Smooth muscle cell (in vitro differentiated cells): ENCODE measurements around the gene CMTM4. TPM values are rescaled to one million over a fixed set of nuclear protein-coding genes. Genes with fewer than 3 reads are reported as not detected.

ENCODE experiments used
- DNase-seq: peaks from one replicate; lab custom pipeline; 2025; ENCODE audit not compliant: unreplicated experiment; lab: John Stamatoyannopoulos, UW
- H2AFZ ChIP-seq: fragments of 200-600 bp; sonication (generic); 2 replicates; pipeline ENCODE4 v1.6.0; 2016; ENCODE audit warnings: antibody characterized with exemption, low read depth, mild to moderate bottlenecking
- H3F3A ChIP-seq: fragments of 200-600 bp; sonication (generic); 2 replicates; pipeline ENCODE4 v1.6.0; 2017; ENCODE audit warnings: antibody characterized with exemption, low read depth
- H3K27ac ChIP-seq: fragments of 200-600 bp; sonication (generic); 2 replicates; pipeline ENCODE4 v1.5.1; 2016; ENCODE audit warnings: low read depth, mild to moderate bottlenecking
- H3K27me3 ChIP-seq: fragments of 200-600 bp; sonication (generic); 2 replicates; pipeline ENCODE4 v1.6.1; 2016; ENCODE audit warnings: low read depth, mild to moderate bottlenecking
- H3K36me3 ChIP-seq: fragments of 200-600 bp; sonication (generic); 2 replicates; pipeline ENCODE4 v1.5.1; 2016; ENCODE audit warnings: low read depth
- H3K4me1 ChIP-seq: fragments of 200-600 bp; sonication (generic); 2 replicates; pipeline ENCODE4 v1.5.1; 2016; ENCODE audit warnings: low read depth
- H3K4me2 ChIP-seq: fragments of 200-600 bp; sonication (generic); 2 replicates; pipeline ENCODE4 v1.6.0; 2016; ENCODE audit warnings: mild to moderate bottlenecking
- H3K4me3 ChIP-seq: fragments of 200-600 bp; sonication (generic); 2 replicates; pipeline ENCODE4 v1.5.1; 2016; ENCODE audit warnings: mild to moderate bottlenecking
- H3K79me2 ChIP-seq: fragments of 200-600 bp; sonication (generic); 2 replicates; pipeline ENCODE4 v1.6.0; 2016; ENCODE audit warnings: low read depth, mild to moderate bottlenecking
- H3K9ac ChIP-seq: fragments of 200-600 bp; sonication (generic); 2 replicates; pipeline ENCODE4 v1.6.0; 2016; ENCODE audit warnings: low read depth
- H3K9me3 ChIP-seq: fragments of 200-600 bp; sonication (generic); replicated peaks from 2 replicates; pipeline ENCODE4 v1.5.1; 2016; ENCODE audit warnings: low read depth
- H4K20me1 ChIP-seq: fragments of 200-600 bp; sonication (generic); 2 replicates; pipeline ENCODE4 v1.6.0; 2016; ENCODE audit warnings: low read depth
- CTCF ChIP-seq: fragments of 200-600 bp; sonication (generic); IDR thresholded peaks from 2 replicates; pipeline ENCODE4 v1.5.1; 2017; ENCODE audit warnings: borderline replicate concordance, mild to moderate bottlenecking, antibody characterized with exemption; ENCODE audit not compliant: insufficient read depth, poor library complexity, severe bottlenecking
- WGBS: methylation state at CpG from one replicate; pipeline ENCODE4 v1.1.7; 2016; ENCODE audit warnings: low lambda C conversion rate; 5-methylcytosine and 5-hydroxymethylcytosine counted together
- polyA plus RNA-seq: library from polyadenylated mRNA; unstranded; fragments of >200 nt; fragmentation: Nextera tagmentation; extraction: Ambion mirVana; gene quantifications from 2 replicates; pipeline ENCODE4 v1.2.1, GENCODE V29; 2016
- total RNA-seq: library from RNA; depleted of rRNA; stranded (reverse); fragments of >200 nt; gene quantifications from 2 replicates; pipeline ENCODE4 v1.2.3, GENCODE V29; 2014

Gene CMTM4
- total and polyA plus RNA-seq, 2 experiments from 2014 or later: 7.2 to 25.2 TPM

- Histone ChIP-seq H3K27me3 (peaks cover 6% of the 10 kb centered on the region), H3K4me2 (no peak overlapping the region), H3K36me3 (no peaks in the 10 kb centered on the region), H3K4me3 (no peak overlapping the region), H3F3A (no peaks in the 10 kb centered on the region), H3K9ac (no peak overlapping the region), H2AFZ (no peak overlapping the region), H3K79me2 (no peaks in the 10 kb centered on the region), H4K20me1 (no peaks in the 10 kb centered on the region), H3K27ac (no peak overlapping the region), H3K9me3 (no peaks in the 10 kb centered on the region), H3K4me1 (no peaks in the 10 kb centered on the region)
- TF ChIP-seq CTCF: no peak
- no peak for DNase-seq
- 80% methylated on average over 7 of the region's 7 CpGs for WGBS
Measured at GRCh38 chr16:66594739-66595138, 101.8 kb downstream of the CMTM4 start.

GRCh38 chr16:66592814-66593213 is 103.7 kb downstream of the CMTM4 start:
- H3K36me3 ChIP-seq: no peaks in the 10 kb centered on the region
- DNase-seq: no peak
- H3F3A ChIP-seq: no peaks in the 10 kb centered on the region
- TF ChIP-seq CTCF: no peak
- H2AFZ ChIP-seq: no peak overlapping the region
- H3K27ac ChIP-seq: no peak overlapping the region
- 100% methylated on average over 3 of the region's 3 CpGs for whole genome bisulfite sequencing
- peaks cover 6% of the 10 kb centered on the region for H3K27me3 ChIP-seq
- no peak overlapping the region for H3K4me3 ChIP-seq
- H3K79me2 ChIP-seq: no peaks in the 10 kb centered on the region
- no peak overlapping the region for H3K4me2 ChIP-seq
- H3K9me3 ChIP-seq: no peaks in the 10 kb centered on the region
- H3K4me1 ChIP-seq: no peaks in the 10 kb centered on the region
- no peak overlapping the region for H3K9ac ChIP-seq
- H4K20me1 ChIP-seq: no peaks in the 10 kb centered on the region

DNA sequence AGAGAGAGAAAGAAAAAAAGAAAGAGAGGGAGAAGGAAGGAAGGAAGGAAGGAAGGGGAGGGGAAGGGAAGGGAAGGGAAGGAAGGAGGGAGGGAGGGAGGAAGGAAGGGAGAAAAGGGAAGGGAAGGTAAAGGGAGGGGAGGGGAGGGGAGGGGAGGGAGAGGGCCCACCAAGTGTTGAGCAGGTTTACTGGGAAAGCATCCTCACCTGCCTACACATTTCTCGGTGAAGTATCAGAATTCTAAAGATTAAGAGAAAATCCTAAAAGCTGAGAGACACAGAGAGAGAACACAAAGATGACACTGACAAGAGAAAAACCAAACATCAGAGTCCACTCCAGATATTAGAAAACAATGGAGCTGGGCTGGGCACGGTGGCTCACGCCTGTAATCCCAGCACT is 104.3 kb downstream of the CMTM4 start:
- Histone ChIP-seq H3K27me3 (peaks cover 6% of the 10 kb centered on the region), H3K79me2 (no peaks in the 10 kb centered on the region), H3K9ac (no peak overlapping the region), H3K9me3 (no peaks in the 10 kb centered on the region), H3K4me2 (no peak overlapping the region), H3K36me3 (no peaks in the 10 kb centered on the region), H3K4me3 (no peak overlapping the region), H3K27ac (no peak overlapping the region), H3F3A (no peaks in the 10 kb centered on the region), H2AFZ (no peak overlapping the region), H4K20me1 (no peaks in the 10 kb centered on the region), H3K4me1 (no peaks in the 10 kb centered on the region)
- TF ChIP-seq CTCF: no peak
- 81% methylated on average over 3 of the region's 3 CpGs for WGBS
- DNase-seq: no peak

- H3K4me2 ChIP-seq: no peak overlapping the region
- no peaks in the 10 kb centered on the region for H4K20me1 ChIP-seq
- H3K9ac ChIP-seq: no peak overlapping the region
- H3K27me3 ChIP-seq: peaks cover 6% of the 10 kb centered on the region
- H3K36me3 ChIP-seq: no peaks in the 10 kb centered on the region
- no peak overlapping the region for H3K4me3 ChIP-seq
- DNase-seq: no peak
- H3K9me3 ChIP-seq: no peaks in the 10 kb centered on the region
- no peaks in the 10 kb centered on the region for H3F3A ChIP-seq
- no peak for TF ChIP-seq CTCF
- H3K27ac ChIP-seq: no peak overlapping the region
- no peaks in the 10 kb centered on the region for H3K4me1 ChIP-seq
- 83% methylated on average over 4 of the region's 4 CpGs for WGBS
- H3K79me2 ChIP-seq: no peaks in the 10 kb centered on the region
- H2AFZ ChIP-seq: no peak overlapping the region
Measured at GRCh38 chr16:66591018-66591417, 105.5 kb downstream of the CMTM4 start.
